ENCODE measurements around the gene ENOPH1. TPM values are rescaled to one million over a fixed set of nuclear protein-coding genes. Genes with fewer than 3 reads are reported as not detected.
"Not testable (repeated sequence)": the region's sequence is repeated elsewhere in the genome, so short reads cannot be mapped to it uniquely, and the experiment has no call there.

The ENOPH1 gene
- total RNA-seq, 2 donors from 2014 or later: 48.0 to 61.1 TPM

- no peak for ATAC-seq (replicated peaks)
- peaks cover 42% of the 10 kb centered on the region for H3K4me1 Mint-ChIP-seq
- no peaks in the 10 kb centered on the region for H3K27me3 Mint-ChIP-seq
- H3K9me3 Mint-ChIP-seq: no peaks in the 10 kb centered on the region
- peaks cover 93% of the 10 kb centered on the region for H3K36me3 Mint-ChIP-seq (ENCODE audit: low read depth)
- peak overlapping the region; percentile 13 for H3K4me3 Mint-ChIP-seq
- H3K27ac Mint-ChIP-seq: peak overlapping the region; percentile 88
Measured at GRCh38 chr4:82436130-82436529, 5.7 kb downstream of the ENOPH1 start.

- Mint-ChIP-seq H3K36me3 (ENCODE audit: low read depth) (peaks cover 93% of the 10 kb centered on the region), H3K27ac (peak overlapping the region; percentile 88)
Measured at GRCh38 chr4:82436780-82437179, 6.4 kb downstream of the ENOPH1 start.

GRCh38 chr4:82437285-82438005 is 7.1 kb downstream of the ENOPH1 start:
- no peak for ATAC-seq (replicated peaks)
- Mint-ChIP-seq H3K36me3 (ENCODE audit: low read depth) (peaks cover 92% of the 10 kb centered on the region), H3K9me3 (no peaks in the 10 kb centered on the region), H3K27ac (peak overlapping the region; percentile 88), H3K27me3 (no peaks in the 10 kb centered on the region), H3K4me3 (peak overlapping the region; percentile 58), H3K4me1 (peaks cover 44% of the 10 kb centered on the region)

More at GRCh38 chr4:82436780-82437179, 6.4 kb downstream of the ENOPH1 start:
- no peaks in the 10 kb centered on the region for H3K9me3 Mint-ChIP-seq
- peaks cover 44% of the 10 kb centered on the region for H3K4me1 Mint-ChIP-seq
- no peaks in the 10 kb centered on the region for H3K27me3 Mint-ChIP-seq
- H3K4me3 Mint-ChIP-seq: peak overlapping the region; percentile 58
- ATAC-seq (replicated peaks): no peak

- Mint-ChIP-seq H3K4me1 (peaks cover 44% of the 10 kb centered on the region), H3K36me3 (ENCODE audit: low read depth) (peaks cover 84% of the 10 kb centered on the region), H3K27ac (peak overlapping the region; percentile 13), H3K9me3 (no peaks in the 10 kb centered on the region), H3K4me3 (peak overlapping the region; percentile 36), H3K27me3 (no peaks in the 10 kb centered on the region)
- peak; percentile 18 for ATAC-seq (replicated peaks)
Measured at GRCh38 chr4:82439088-82439487, 8.7 kb downstream of the ENOPH1 start.

- Mint-ChIP-seq H3K4me3 (no peak overlapping the region), H3K4me1 (peaks cover 7% of the 10 kb centered on the region), H3K36me3 (ENCODE audit: low read depth) (peaks cover 81% of the 10 kb centered on the region), H3K9me3 (no peaks in the 10 kb centered on the region), H3K27me3 (no peaks in the 10 kb centered on the region), H3K27ac (peak overlapping the region; percentile 21)
- ATAC-seq (replicated peaks): no peak
Measured at GRCh38 chr4:82447886-82448285, 17.5 kb downstream of the ENOPH1 start.

GRCh38 chr4:82450966-82451755 is 20.8 kb downstream of the ENOPH1 start:
- Mint-ChIP-seq H3K36me3 (ENCODE audit: low read depth) (peaks cover 92% of the 10 kb centered on the region), H3K27ac (peak overlapping the region; percentile 40), H3K4me3 (no peak overlapping the region), H3K9me3 (no peaks in the 10 kb centered on the region), H3K27me3 (no peaks in the 10 kb centered on the region), H3K4me1 (peaks cover 7% of the 10 kb centered on the region)
- ATAC-seq (replicated peaks): no peak

GRCh38 chr4:82452026-82452425 is 21.6 kb downstream of the ENOPH1 start:
- Mint-ChIP-seq H3K4me3 (no peak overlapping the region), H3K27ac (no peak overlapping the region), H3K27me3 (no peaks in the 10 kb centered on the region), H3K4me1 (peaks cover 7% of the 10 kb centered on the region), H3K9me3 (no peaks in the 10 kb centered on the region), H3K36me3 (ENCODE audit: low read depth) (peaks cover 97% of the 10 kb centered on the region)
- ATAC-seq (replicated peaks): no peak

- no peaks in the 10 kb centered on the region for H3K9me3 Mint-ChIP-seq
- H3K36me3 Mint-ChIP-seq (ENCODE audit: low read depth): peaks cover 100% of the 10 kb centered on the region
- H3K27me3 Mint-ChIP-seq: no peaks in the 10 kb centered on the region
- H3K4me1 Mint-ChIP-seq: no peaks in the 10 kb centered on the region
- no peak overlapping the region for H3K4me3 Mint-ChIP-seq
- no peak for ATAC-seq (replicated peaks)
- peak overlapping the region; percentile 21 for H3K27ac Mint-ChIP-seq
Measured at GRCh38 chr4:82457266-82457665, 26.9 kb downstream of the ENOPH1 start.

- Mint-ChIP-seq H3K4me3 (no peak overlapping the region), H3K9me3 (no peaks in the 10 kb centered on the region), H3K4me1 (peaks cover 5% of the 10 kb centered on the region), H3K36me3 (ENCODE audit: low read depth) (peaks cover 100% of the 10 kb centered on the region), H3K27ac (peak overlapping the region; percentile 70), H3K27me3 (no peaks in the 10 kb centered on the region)
- no peak for ATAC-seq (replicated peaks)
Measured at GRCh38 chr4:82458729-82459128, 28.3 kb downstream of the ENOPH1 start.

GRCh38 chr4:82461710-82462109 is 31.3 kb downstream of the ENOPH1 start:
- Mint-ChIP-seq H3K27me3 (no peaks in the 10 kb centered on the region), H3K36me3 (ENCODE audit: low read depth) (peaks cover 90% of the 10 kb centered on the region), H3K4me1 (peaks cover 5% of the 10 kb centered on the region), H3K27ac (peak overlapping the region; percentile 25), H3K4me3 (no peak overlapping the region), H3K9me3 (no peaks in the 10 kb centered on the region)
- ATAC-seq (replicated peaks): no peak

- peaks cover 5% of the 10 kb centered on the region for H3K4me1 Mint-ChIP-seq
- no peaks in the 10 kb centered on the region for H3K9me3 Mint-ChIP-seq
- no peaks in the 10 kb centered on the region for H3K27me3 Mint-ChIP-seq
- peaks cover 83% of the 10 kb centered on the region for H3K36me3 Mint-ChIP-seq (ENCODE audit: low read depth)
- H3K4me3 Mint-ChIP-seq: no peak overlapping the region
- H3K27ac Mint-ChIP-seq: no peak overlapping the region
- peak; percentile 84 for ATAC-seq (replicated peaks)
Measured at GRCh38 chr4:82462415-82462831, 32.0 kb downstream of the ENOPH1 start.

- peak overlapping the region; percentile 0 for H3K27ac Mint-ChIP-seq
- no peaks in the 10 kb centered on the region for H3K9me3 Mint-ChIP-seq
- ATAC-seq (replicated peaks): no peak
- peaks cover 5% of the 10 kb centered on the region for H3K4me1 Mint-ChIP-seq
- no peaks in the 10 kb centered on the region for H3K27me3 Mint-ChIP-seq
- peaks cover 77% of the 10 kb centered on the region for H3K36me3 Mint-ChIP-seq (ENCODE audit: low read depth)
- no peak overlapping the region for H3K4me3 Mint-ChIP-seq
Measured at GRCh38 chr4:82463221-82463620, 32.8 kb downstream of the ENOPH1 start.

GRCh38 chr4:82467471-82467870 is 37.1 kb downstream of the ENOPH1 start:
- H3K36me3 Mint-ChIP-seq (ENCODE audit: low read depth): peaks cover 37% of the 10 kb centered on the region
- ATAC-seq (replicated peaks): no peak
- H3K27ac Mint-ChIP-seq: no peak overlapping the region
- H3K4me3 Mint-ChIP-seq: no peak overlapping the region
- peaks cover 5% of the 10 kb centered on the region for H3K4me1 Mint-ChIP-seq
- no peaks in the 10 kb centered on the region for H3K9me3 Mint-ChIP-seq
- no peaks in the 10 kb centered on the region for H3K27me3 Mint-ChIP-seq

- peak; percentile 35 for ATAC-seq (replicated peaks)
- peaks cover 17% of the 10 kb centered on the region for H3K36me3 Mint-ChIP-seq (ENCODE audit: low read depth)
- peaks cover under 1% of the 10 kb centered on the region for H3K4me1 Mint-ChIP-seq
- H3K9me3 Mint-ChIP-seq: no peaks in the 10 kb centered on the region
- no peak overlapping the region for H3K27ac Mint-ChIP-seq
- H3K4me3 Mint-ChIP-seq: no peak overlapping the region
- no peaks in the 10 kb centered on the region for H3K27me3 Mint-ChIP-seq
Measured at GRCh38 chr4:82469791-82470345, 39.5 kb downstream of the ENOPH1 start.

GRCh38 chr4:82473080-82473479 is 42.7 kb downstream of the ENOPH1 start:
- not testable (repeated sequence) for H3K27me3 Mint-ChIP-seq, H3K4me1 Mint-ChIP-seq

More at GRCh38 chr4:82473080-82473479, 42.7 kb downstream of the ENOPH1 start:
- ATAC-seq (replicated peaks); H3K36me3 Mint-ChIP-seq (ENCODE audit: low read depth); H3K4me3 Mint-ChIP-seq; H3K9me3 Mint-ChIP-seq: not testable (repeated sequence)
- H3K27ac Mint-ChIP-seq: peak overlapping the region; percentile 51

Measured in activated T-helper 17 cell treated with anti-CD3 and anti-CD28 coated beads, Interleukin-2, amount 50 U/mL, for 72 hours (primary cell).